Measurements from ENCODE around the gene SH2D5. TPM values are rescaled to one million over a fixed set of nuclear protein-coding genes. Genes with fewer than 3 reads are reported as not detected.

Gene SH2D5
- total RNA-seq, 4 donors from 2014 or later, result 0.55 TPM; not detected in 3

DNA sequence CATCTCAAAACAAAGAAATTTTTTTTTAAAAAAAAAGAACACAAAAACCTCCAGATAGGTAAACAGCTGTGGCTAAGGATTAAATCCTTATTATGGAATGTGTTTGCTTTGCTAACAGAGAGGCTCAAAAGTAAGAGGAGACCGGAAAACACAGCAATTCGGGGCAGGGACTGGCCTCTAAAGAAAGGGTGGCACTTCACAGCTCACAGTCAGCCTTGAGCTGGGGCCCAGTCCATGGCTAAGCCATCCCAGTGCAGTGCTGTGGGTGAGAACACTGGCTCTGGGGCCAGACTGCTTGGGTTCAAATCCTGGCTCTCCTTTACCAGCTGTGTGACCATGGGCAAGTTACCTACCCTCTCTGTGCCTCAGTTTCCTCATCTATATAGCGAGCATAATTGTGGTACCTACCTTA lies 42.9 kb downstream of the SH2D5 start:
- Histone ChIP-seq H3K27ac (no peak overlapping the region), H3K36me3 (no peaks in the 10 kb centered on the region), H3K4me3 (no peak overlapping the region), H3K4me1 (no peaks in the 10 kb centered on the region), H3K27me3 (no peaks in the 10 kb centered on the region), H3K9me3 (no peaks in the 10 kb centered on the region)
- intact Hi-C loops (cut with DNase I; ENCODE audit: low total_unique reads), result no loop called here
- TF ChIP-seq POLR2A (IDR thresholded peaks at IDR 0.05) (no peak), CTCF (IDR thresholded peaks at IDR 0.05) (no peak)
- DNase-seq, result no peak

DNA sequence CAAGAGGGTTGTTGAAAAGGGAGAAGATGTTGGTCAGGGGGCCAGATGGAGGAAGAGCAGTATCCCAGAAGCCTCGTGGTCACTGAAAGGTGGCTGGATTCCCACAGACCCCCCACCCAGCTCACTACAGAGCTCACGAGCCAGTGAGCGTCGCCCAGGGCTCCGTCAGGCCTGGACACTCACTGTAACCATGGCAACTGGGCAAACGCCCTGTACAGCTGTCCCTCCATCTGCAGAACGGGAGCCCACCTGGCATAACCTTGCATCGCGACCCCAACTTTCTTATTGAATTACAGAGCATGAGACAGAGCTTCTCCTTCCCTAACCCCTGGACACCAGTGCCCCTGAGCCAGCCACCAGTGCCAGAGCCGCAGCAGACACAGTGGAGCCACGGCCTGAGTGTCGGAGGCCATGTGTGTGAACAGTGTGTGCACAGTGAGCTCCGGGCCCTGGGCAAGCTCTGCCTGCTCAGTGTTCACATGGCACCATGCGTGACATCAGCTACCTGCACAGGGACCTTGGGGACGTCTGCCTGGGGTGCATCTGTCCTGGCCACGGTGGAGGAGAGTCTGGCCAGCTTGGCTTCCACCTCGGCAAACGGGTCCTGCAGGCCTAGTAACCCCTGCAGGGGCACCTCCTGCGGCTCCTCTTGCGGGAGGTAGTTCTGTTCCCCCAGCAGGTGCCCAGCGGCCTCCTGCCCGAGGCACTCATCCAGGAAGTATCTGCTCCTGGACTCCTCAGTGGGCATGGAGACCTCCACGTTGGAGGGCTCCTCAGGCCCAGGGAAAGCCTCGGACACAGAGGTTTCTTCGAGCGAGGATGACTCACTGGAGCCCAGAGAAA lies 45.4 kb downstream of the SH2D5 start:
- intact Hi-C loops (cut with DNase I; ENCODE audit: low total_unique reads), result no loop called here
- TF ChIP-seq POLR2A (IDR thresholded peaks at IDR 0.05) (no peak), CTCF (IDR thresholded peaks at IDR 0.05) (no peak)
- Histone ChIP-seq H3K9me3 (no peaks in the 10 kb centered on the region), H3K27me3 (no peaks in the 10 kb centered on the region), H3K4me3 (no peak overlapping the region), H3K4me1 (no peaks in the 10 kb centered on the region), H3K27ac (no peak overlapping the region), H3K36me3 (no peaks in the 10 kb centered on the region)
- no peak for DNase-seq

DNA sequence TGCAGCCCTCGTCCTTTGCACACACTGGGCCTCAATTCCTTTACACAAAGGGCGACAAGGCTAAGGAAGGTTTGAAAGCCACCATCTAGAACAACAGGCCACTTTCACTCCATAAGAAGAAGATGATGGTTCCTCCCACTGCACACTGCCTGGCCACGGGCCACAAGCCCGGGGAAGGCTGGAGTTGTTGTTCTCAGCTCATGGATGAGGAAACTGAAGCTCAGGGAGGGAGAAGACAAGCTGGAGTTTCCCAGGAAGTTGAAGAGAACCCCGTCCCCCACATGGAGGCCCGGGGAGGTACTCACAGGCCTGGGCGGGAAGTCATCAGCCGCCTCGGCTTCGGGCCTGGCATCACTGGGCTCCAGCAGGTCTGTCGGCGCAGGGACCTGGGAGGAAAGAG lies 46.8 kb downstream of the SH2D5 start:
- no peak for DNase-seq
- no peak overlapping the region for H3K4me3 ChIP-seq
- H3K4me1 ChIP-seq, result no peaks in the 10 kb centered on the region
- no peaks in the 10 kb centered on the region for H3K9me3 ChIP-seq
- no peaks in the 10 kb centered on the region for H3K36me3 ChIP-seq
- TF ChIP-seq CTCF (IDR thresholded peaks at IDR 0.05) (no peak), POLR2A (IDR thresholded peaks at IDR 0.05) (no peak)
- H3K27me3 ChIP-seq, result no peaks in the 10 kb centered on the region
- intact Hi-C loops (cut with DNase I; ENCODE audit: low total_unique reads), result no loop called here
- peak overlapping the region; percentile 42 to 74 for H3K27ac ChIP-seq

- Histone ChIP-seq H3K4me1 (no peaks in the 10 kb centered on the region), H3K4me3 (no peak overlapping the region), H3K27ac (peak overlapping the region; percentile 67 to 74), H3K36me3 (no peaks in the 10 kb centered on the region), H3K9me3 (no peaks in the 10 kb centered on the region), H3K27me3 (no peaks in the 10 kb centered on the region)
- DNase-seq, result peak; percentile 35 to 49
- intact Hi-C loops (cut with DNase I; ENCODE audit: low total_unique reads), result no loop called here
- TF ChIP-seq POLR2A (IDR thresholded peaks at IDR 0.05), result peak in 1 of 2 donors; percentile 32
- TF ChIP-seq CTCF (IDR thresholded peaks at IDR 0.05), result no peak
Observed at GRCh38 chr1:20685099-20685662, 47.3 kb downstream of the SH2D5 start.

DNA sequence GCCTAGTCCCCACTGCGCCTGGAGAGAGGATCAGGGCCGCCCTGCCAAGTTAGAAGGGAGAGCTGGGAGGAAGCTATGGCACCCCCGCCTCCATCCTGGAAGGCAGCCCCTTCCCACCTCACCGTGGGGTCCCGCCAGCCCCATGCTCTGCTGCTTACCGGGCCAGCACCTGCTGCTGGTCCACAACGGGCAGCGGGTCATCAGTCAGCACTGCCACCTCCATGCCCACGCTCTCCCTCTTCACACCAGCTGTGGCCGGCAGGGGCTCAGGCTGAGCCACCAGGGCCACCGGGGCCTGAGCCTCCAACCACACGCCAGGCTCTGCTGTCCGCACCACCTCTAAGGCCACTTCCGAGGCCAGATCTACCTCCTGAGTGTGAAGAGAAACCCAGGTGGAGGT lies 47.9 kb downstream of the SH2D5 start:
- no peak for TF ChIP-seq POLR2A (IDR thresholded peaks at IDR 0.05)
- no peak for TF ChIP-seq CTCF (IDR thresholded peaks at IDR 0.05)
- H3K9me3 ChIP-seq, result no peaks in the 10 kb centered on the region
- H3K4me1 ChIP-seq, result no peaks in the 10 kb centered on the region
- DNase-seq, result no peak
- H3K36me3 ChIP-seq, result no peaks in the 10 kb centered on the region
- intact Hi-C loops (cut with DNase I; ENCODE audit: low total_unique reads), result no loop called here
- H3K27me3 ChIP-seq, result no peaks in the 10 kb centered on the region
- H3K4me3 ChIP-seq, result no peak overlapping the region
- H3K27ac ChIP-seq, result peak overlapping the region; percentile 67 to 74

All from uterus (tissue), 4 donors.